CD4-positive, alpha-beta memory T cell (primary cell): ENCODE measurements around the gene DOLK. TPM values are rescaled to one million over a fixed set of nuclear protein-coding genes. Genes with fewer than 3 reads are reported as not detected.

ENCODE experiments used
- CTCF ChIA-PET: fragments of 350-600 bp; sonication (Branson Sonifier 250); formaldehyde crosslinking; loops from one replicate; lab custom pipeline; 2021; ENCODE audit warnings: inconsistent platforms; ENCODE audit not compliant: partially characterized antibody; lab: Charles Lee
- POLR2A ChIA-PET: fragments of 350-600 bp; sonication (Branson Sonifier 250); formaldehyde crosslinking; loops from one replicate; lab custom pipeline; 2021; ENCODE audit not compliant: partially characterized antibody; lab: Charles Lee
- DNase-seq, 5 donors: peaks; one replicate each; pipeline versions ENCODE4 v3.0.0 to v3.0.0-alpha.2; 2020 to 2022; ENCODE audit warnings: mixed read lengths in 1 of 5
- H3K27ac ChIP-seq: one replicate; pipeline ENCODE4 v1.7.0; 2013; ENCODE audit warnings: low read depth, low read length
- H3K27me3 ChIP-seq: 2 replicates; pipeline ENCODE4 v1.7.0; 2013; ENCODE audit warnings: mild to moderate bottlenecking, low read length, moderate library complexity; ENCODE audit not compliant: insufficient read depth
- H3K36me3 ChIP-seq: 2 replicates; pipeline ENCODE4 v1.7.0; 2013; ENCODE audit warnings: mild to moderate bottlenecking, low read length, moderate library complexity; ENCODE audit not compliant: insufficient read depth
- H3K4me1 ChIP-seq: 2 replicates; pipeline ENCODE4 v1.7.0; 2013; ENCODE audit warnings: mild to moderate bottlenecking, low read length, moderate library complexity; ENCODE audit not compliant: insufficient read depth
- H3K4me3 ChIP-seq, 2 donors: one replicate each; pipeline ENCODE4 v1.7.0; 2013; ENCODE audit warnings: low read length in 2 of 2, mild to moderate bottlenecking in 1 of 2
- H3K9me3 ChIP-seq, 2 donors: one replicate each; pipeline ENCODE4 v1.7.0; 2013; ENCODE audit warnings: low read length in 2 of 2, control low read depth in 1 of 2; ENCODE audit not compliant: control insufficient read depth in 1 of 2
- H3K27ac Mint-ChIP-seq, 7 donors: one replicate each; pipeline ENCODE4 v1.8.0; 2020 to 2021; ENCODE audit warnings: mixed read lengths in 7 of 7, mild to moderate bottlenecking in 6 of 7, inconsistent platforms in 3 of 7, moderate library complexity in 3 of 7
- H3K27me3 Mint-ChIP-seq, 2 donors: one replicate each; pipeline ENCODE4 v1.8.0; 2020 to 2021; ENCODE audit warnings: mixed read lengths in 2 of 2
- H3K36me3 Mint-ChIP-seq, 2 donors: one replicate each; pipeline ENCODE4 v1.8.0; 2020 to 2021; ENCODE audit warnings: mixed read lengths in 2 of 2, inconsistent platforms in 1 of 2, mild to moderate bottlenecking in 1 of 2
- H3K4me1 Mint-ChIP-seq, 4 donors: one replicate each; pipeline ENCODE4 v1.8.0; 2020 to 2021; ENCODE audit warnings: mixed read lengths in 4 of 4, mild to moderate bottlenecking in 1 of 4
- H3K4me3 Mint-ChIP-seq, 8 donors: one replicate each; pipeline ENCODE4 v1.8.0; 2020 to 2021; ENCODE audit warnings: mixed read lengths in 8 of 8, mild to moderate bottlenecking in 7 of 8, moderate library complexity in 6 of 8, inconsistent platforms in 3 of 8
- H3K9me3 Mint-ChIP-seq, 8 donors: one replicate each; pipeline ENCODE4 v1.8.0; 2020 to 2021; ENCODE audit warnings: mixed read lengths in 8 of 8, mild to moderate bottlenecking in 5 of 8, inconsistent platforms in 3 of 8, moderate library complexity in 1 of 8
- intact Hi-C: fragments of 100-400 bp; cut with micrococcal nuclease; formaldehyde crosslinking; loops from one replicate; pipeline ENCODE4 v1.15.1; 2023
- polyA plus RNA-seq, 2 donors: library from polyadenylated mRNA; unstranded; fragments of 300-500 nt; fragmentation: Illumina TruSeq; gene quantifications; one replicate each; pipeline ENCODE4 v1.2.3, GENCODE V29; 2021
- total RNA-seq, 2 experiments: library from RNA; stranded (reverse); gene quantifications; one replicate each; pipeline ENCODE4 v1.2.3, GENCODE V29; 2021

The DOLK gene
- total and polyA plus RNA-seq, 4 experiments from 2014 or later = 9.1 to 12.9 (median 10.8) TPM

DNA sequence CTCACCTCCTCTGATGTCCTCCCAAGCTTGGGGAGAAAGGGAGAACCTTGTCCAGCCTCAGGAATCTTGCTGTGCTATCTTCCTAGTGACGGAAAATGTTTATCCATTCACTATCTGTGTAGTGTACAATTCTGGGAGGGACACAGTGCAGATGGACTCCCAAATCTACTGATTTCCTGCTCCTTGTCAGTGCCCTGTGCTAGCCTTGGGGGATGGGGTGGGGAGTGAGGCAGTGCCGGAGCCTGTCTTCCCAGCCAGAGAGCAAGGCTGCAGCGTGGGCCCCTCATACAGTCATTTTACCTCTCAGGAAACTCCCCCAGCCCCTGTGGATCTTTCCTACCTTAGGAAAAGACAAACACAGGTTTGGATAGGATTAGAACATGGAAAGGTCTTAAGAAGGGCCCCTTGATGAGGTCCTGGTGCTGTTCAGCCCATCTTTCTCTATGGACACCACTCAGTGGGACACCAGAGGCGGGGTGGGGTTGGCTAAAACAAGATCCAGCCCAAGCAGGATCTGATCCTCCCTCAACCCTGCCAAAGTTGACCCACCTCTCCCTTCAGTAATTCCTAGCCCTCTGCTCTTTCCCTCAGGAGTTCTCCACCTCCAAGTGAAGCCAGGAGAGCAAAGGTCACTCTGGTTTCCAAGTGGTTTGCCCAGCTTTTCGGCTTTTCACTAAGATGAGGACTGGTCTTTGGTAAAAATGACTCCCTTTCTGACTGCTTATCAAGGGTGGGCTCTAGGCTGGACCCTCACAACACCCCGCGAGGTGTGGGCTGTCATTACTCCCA lies 3.4 kb downstream of the DOLK start:
- ChIA-PET POLR2A (no interaction called here), CTCF (no interaction called here)
- H3K9me3 ChIP-seq = no peaks in the 10 kb centered on the region
- peaks cover 13 to 37% (median 25%) of the 10 kb centered on the region in 4 donors for H3K4me1 Mint-ChIP-seq
- H3K4me3 Mint-ChIP-seq = peak overlapping the region in 1 of 8 donors; percentile 26
- no peaks in the 10 kb centered on the region for H3K36me3 ChIP-seq
- H3K27me3 ChIP-seq = no peaks in the 10 kb centered on the region
- H3K4me3 ChIP-seq = no peak overlapping the region
- peaks cover 29% of the 10 kb centered on the region for H3K4me1 ChIP-seq
- intact Hi-C loops = no loop called here
- no peaks in the 10 kb centered on the region for H3K27me3 Mint-ChIP-seq
- no peak for DNase-seq
- peaks cover 0 to 4% (median 0%) of the 10 kb centered on the region in 8 donors for H3K9me3 Mint-ChIP-seq
- H3K27ac Mint-ChIP-seq = peak overlapping the region in 1 of 7 donors; percentile 53
- H3K36me3 Mint-ChIP-seq = peaks cover 0 to 21% of the 10 kb centered on the region in 2 donors
- no peak overlapping the region for H3K27ac ChIP-seq

DNA sequence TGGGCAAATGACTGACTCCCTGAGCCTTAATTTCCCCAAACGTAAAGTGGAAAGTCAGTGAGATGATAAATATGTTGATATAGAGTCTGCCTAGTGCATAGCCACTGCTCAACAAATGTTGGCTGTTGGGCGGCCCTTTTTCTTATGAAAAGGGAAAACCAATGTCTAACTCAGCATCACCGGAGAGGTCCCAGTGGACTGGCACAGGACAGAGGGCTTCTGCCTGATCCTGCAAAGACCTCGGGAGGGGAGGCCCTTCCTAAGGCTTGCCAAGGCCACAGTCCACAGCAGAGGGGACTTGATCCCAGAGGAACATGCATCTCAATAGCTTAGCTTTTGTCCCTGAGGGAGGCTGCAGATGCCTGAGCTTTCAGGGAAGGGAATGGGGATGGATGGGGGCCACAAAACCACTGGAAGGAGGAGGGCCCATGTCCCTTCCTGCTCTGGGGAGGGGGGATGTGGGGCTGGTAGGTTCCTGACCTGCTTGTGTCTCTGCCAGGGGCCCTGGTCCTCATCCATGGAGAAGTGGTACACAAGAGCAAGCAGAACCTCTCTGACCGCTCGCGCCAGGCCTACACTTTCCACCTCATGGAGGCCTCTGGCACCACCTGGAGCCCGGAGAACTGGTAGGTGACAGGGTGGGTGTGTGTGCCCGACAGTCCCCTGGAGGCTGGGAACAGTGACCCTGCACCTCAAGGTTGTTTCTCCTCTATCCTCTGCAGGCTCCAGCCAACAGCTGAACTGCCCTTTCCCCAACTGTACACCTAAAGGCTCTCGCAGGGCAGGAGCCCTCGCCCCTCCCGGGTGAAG lies 6.3 kb downstream of the DOLK start:
- no peak for DNase-seq
- ChIA-PET CTCF (interaction anchor here (1.0 kb wide), 1 partner anchor 13 kb away, joined by 5 read pairs; no protein-coding TSS in a partner anchor), POLR2A (no interaction called here)
- Histone ChIP-seq H3K4me3 (no peak overlapping the region), H3K27ac (no peak overlapping the region), H3K27me3 (no peaks in the 10 kb centered on the region), H3K9me3 (no peaks in the 10 kb centered on the region), H3K36me3 (no peaks in the 10 kb centered on the region), H3K4me1 (peaks cover 11% of the 10 kb centered on the region)
- peaks cover 4 to 14% (median 8%) of the 10 kb centered on the region in 4 donors for H3K4me1 Mint-ChIP-seq
- H3K36me3 Mint-ChIP-seq = peaks cover 0 to 8% of the 10 kb centered on the region in 2 donors
- H3K4me3 Mint-ChIP-seq = no peak overlapping the region
- intact Hi-C loops = no loop called here
- peak overlapping the region in 1 of 7 donors; percentile 29 for H3K27ac Mint-ChIP-seq
- H3K9me3 Mint-ChIP-seq = peaks cover 0 to 4% (median 0%) of the 10 kb centered on the region in 8 donors
- H3K27me3 Mint-ChIP-seq = no peaks in the 10 kb centered on the region

DNA sequence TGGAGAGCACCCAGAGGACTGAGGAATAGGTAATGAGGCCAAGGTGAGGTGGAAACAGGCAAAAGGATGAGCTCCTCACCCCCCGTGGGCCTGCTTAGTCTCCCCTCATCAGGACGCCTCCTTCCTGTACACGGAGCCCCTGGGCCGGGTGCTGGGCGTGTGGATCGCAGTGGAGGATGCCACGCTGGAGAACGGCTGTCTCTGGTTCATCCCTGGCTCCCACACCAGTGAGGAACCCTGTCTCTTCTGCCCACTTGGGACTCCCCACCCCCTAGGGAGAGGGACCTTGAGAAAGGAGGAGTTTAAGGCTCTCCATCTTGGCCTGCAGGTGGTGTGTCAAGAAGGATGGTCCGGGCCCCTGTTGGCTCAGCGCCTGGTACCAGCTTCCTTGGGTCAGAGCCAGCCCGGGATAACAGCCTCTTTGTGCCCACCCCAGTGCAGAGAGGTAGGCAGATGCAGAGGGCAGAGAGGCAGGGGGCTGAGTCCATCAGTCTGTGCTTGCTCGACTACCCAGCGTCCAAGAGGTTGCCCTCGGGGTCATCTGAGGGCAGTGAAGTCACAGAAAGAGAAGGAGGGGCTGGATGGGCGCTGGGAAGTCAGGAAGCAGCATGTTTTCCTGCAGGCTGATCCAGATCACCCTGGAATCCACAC lies 7.0 kb downstream of the DOLK start:
- CTCF ChIA-PET = no interaction called here
- POLR2A ChIA-PET = no interaction called here
- intact Hi-C loops = no loop called here

DNA sequence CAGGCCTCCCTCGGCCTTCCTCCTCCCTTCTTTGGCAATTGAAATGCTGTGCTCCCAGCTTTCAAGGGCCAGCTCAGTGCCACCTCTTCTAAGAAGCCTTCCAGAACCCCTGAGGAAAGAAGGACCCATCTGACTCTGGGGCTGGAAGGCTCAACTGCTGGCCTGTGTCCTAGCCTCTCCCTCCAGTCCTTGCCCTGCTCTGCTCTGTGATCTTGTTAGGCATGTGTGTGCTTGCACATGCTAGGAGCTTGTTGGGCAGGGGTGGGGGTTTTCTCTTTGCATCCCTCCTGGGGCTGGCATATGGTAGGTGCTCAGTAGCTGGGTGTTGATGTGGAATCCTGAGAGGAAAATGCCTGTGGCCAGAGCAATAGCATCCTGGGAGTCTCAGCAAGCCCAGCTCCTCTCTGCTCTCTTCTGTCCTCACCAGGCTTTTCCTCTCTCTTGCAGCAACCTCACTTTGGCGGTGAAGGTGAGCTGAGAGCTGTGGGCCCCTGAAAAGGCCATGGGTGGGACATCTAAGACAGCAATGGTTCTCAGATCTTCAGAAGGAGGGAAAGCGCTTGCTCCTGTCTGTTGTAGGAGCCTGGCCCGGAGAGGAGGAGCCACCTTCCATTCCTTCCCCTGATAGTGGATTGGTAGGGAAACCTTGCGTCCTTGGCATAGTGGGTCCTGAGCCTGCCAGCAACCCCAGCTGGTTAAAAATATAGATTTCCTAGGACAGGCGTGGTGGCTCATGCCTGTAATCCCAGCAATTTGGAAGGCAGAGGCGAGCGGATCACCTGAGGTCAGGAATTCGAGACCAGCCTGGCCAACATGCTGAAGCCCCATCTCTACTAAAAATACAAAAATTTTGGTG lies 9.9 kb downstream of the DOLK start:
- peaks cover 0 to 3% (median 0%) of the 10 kb centered on the region in 8 donors for H3K9me3 Mint-ChIP-seq
- Histone ChIP-seq H3K36me3 (no peaks in the 10 kb centered on the region), H3K9me3 (no peaks in the 10 kb centered on the region), H3K27ac (no peak overlapping the region), H3K27me3 (no peaks in the 10 kb centered on the region), H3K4me1 (no peaks in the 10 kb centered on the region), H3K4me3 (no peak overlapping the region)
- H3K36me3 Mint-ChIP-seq = no peaks in the 10 kb centered on the region
- H3K4me1 Mint-ChIP-seq = no peaks in the 10 kb centered on the region
- intact Hi-C loops = no loop called here
- H3K4me3 Mint-ChIP-seq = no peak overlapping the region
- no peak overlapping the region for H3K27ac Mint-ChIP-seq
- no peak for DNase-seq
- ChIA-PET CTCF (interaction anchor here (0.9 to 4.0 kb wide), 2 partner anchors 9 to 289 kb away, joined by 4 to 22 read pairs; no protein-coding TSS in a partner anchor), POLR2A (interaction anchor here (1.2 kb wide), 1 partner anchor 10 kb away, joined by 5 read pairs; the partner anchor contains the start of genes DOLK and NUP188)
- H3K27me3 Mint-ChIP-seq = no peaks in the 10 kb centered on the region

More for the DNA sequence above, 7.0 kb downstream of the DOLK start:
- no peak overlapping the region for H3K27ac ChIP-seq
- H3K4me1 Mint-ChIP-seq = peaks cover 0 to 7% (median under 1%) of the 10 kb centered on the region in 4 donors
- H3K4me1 ChIP-seq = peaks cover 6% of the 10 kb centered on the region
- peak overlapping the region in 1 of 7 donors; percentile 70 for H3K27ac Mint-ChIP-seq
- H3K36me3 ChIP-seq = no peaks in the 10 kb centered on the region
- H3K27me3 ChIP-seq = no peaks in the 10 kb centered on the region
- H3K27me3 Mint-ChIP-seq = no peaks in the 10 kb centered on the region
- H3K9me3 Mint-ChIP-seq = peaks cover 0 to 4% (median 0%) of the 10 kb centered on the region in 8 donors
- H3K4me3 Mint-ChIP-seq = no peak overlapping the region
- H3K4me3 ChIP-seq = no peak overlapping the region
- no peaks in the 10 kb centered on the region for H3K9me3 ChIP-seq
- no peaks in the 10 kb centered on the region for H3K36me3 Mint-ChIP-seq
- DNase-seq = no peak

DNA sequence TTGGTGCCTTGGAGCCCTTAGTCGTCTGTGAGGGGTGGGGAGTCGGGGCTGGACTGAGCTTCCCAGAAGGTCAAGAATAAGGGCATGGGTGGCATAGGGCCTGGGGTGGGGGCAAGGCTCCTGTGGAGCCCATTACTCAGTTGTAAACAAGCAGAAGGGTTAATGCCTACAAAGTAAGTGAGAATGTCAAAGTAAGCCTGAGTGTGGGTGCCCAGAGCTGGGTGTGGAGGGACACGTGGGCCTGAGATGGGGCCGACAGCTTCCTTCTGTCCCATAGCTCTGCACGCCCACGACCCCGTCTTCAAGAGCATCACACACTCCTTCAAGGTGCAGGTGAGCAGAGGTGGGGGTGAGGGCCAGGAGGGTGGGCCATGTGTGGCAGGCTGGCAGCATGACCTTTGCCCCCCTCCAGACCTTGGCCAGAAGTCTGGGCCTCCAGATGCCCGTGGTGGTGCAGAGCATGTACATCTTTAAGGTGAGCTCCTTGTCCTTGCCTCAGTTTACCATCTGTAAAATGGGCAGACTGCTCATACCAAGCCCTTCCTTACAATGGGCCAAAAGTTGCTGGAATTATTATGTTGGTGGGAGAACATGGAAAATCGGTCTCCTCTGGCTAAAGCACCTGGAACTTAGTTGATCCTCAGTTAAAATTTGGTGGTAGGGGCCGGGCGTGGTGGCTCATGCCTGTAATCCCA lies 11.1 kb downstream of the DOLK start:
- H3K4me1 ChIP-seq = no peaks in the 10 kb centered on the region
- intact Hi-C loops = no loop called here
- Mint-ChIP-seq H3K36me3 (no peaks in the 10 kb centered on the region), H3K27ac (no peak overlapping the region), H3K9me3 (no peaks in the 10 kb centered on the region), H3K27me3 (no peaks in the 10 kb centered on the region), H3K4me3 (no peak overlapping the region), H3K4me1 (no peaks in the 10 kb centered on the region)
- POLR2A ChIA-PET = no interaction called here
- no peak overlapping the region for H3K27ac ChIP-seq
- CTCF ChIA-PET = interaction anchor here (1.9 to 4.0 kb wide), 2 partner anchors 8 to 10 kb away, joined by 4 to 22 read pairs; no protein-coding TSS in a partner anchor
- no peaks in the 10 kb centered on the region for H3K9me3 ChIP-seq
- no peaks in the 10 kb centered on the region for H3K36me3 ChIP-seq
- H3K4me3 ChIP-seq = no peak overlapping the region
- no peak for DNase-seq
- no peaks in the 10 kb centered on the region for H3K27me3 ChIP-seq

DNA sequence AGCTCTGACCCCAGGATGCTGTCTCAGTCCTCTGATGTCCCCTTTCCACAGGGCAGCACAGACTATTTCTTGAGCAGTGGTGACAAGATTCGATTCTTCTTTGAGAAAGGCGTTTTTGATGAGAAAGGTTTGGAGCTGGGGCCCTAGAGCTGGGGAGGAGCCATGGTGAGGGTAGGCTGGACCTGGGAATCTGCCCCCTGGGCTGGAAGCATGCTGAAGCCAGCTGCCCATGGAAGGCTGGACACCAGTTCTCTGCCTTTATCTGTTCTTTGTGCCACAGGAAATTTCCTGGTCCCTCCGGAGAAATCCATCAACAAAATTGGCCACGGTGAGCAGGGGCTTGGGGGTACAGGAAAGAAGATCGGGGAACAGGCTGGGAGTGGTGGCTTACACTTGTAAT lies 13.7 kb downstream of the DOLK start:
- Mint-ChIP-seq H3K36me3 (no peaks in the 10 kb centered on the region), H3K27me3 (no peaks in the 10 kb centered on the region), H3K9me3 (no peaks in the 10 kb centered on the region), H3K27ac (no peak overlapping the region), H3K4me1 (no peaks in the 10 kb centered on the region), H3K4me3 (no peak overlapping the region)
- H3K36me3 ChIP-seq = no peaks in the 10 kb centered on the region
- no peaks in the 10 kb centered on the region for H3K4me1 ChIP-seq
- no peak for DNase-seq
- ChIA-PET CTCF (interaction anchor here (1.0 to 1.6 kb wide), 2 partner anchors 70 to 116 kb away, joined by 5 to 6 read pairs; partner anchors contain the start of gene ENDOG), POLR2A (no interaction called here)
- no peak overlapping the region for H3K27ac ChIP-seq
- no peaks in the 10 kb centered on the region for H3K27me3 ChIP-seq
- no peak overlapping the region for H3K4me3 ChIP-seq
- intact Hi-C loops = no loop called here
- no peaks in the 10 kb centered on the region for H3K9me3 ChIP-seq
